Measurements from ENCODE around the gene FLAD1. TPM values are rescaled to one million over a fixed set of nuclear protein-coding genes. Genes with fewer than 3 reads are reported as not detected.

FLAD1 gene
- total RNA-seq, 1 experiment from 2014 or later: 33.4 TPM

DNA sequence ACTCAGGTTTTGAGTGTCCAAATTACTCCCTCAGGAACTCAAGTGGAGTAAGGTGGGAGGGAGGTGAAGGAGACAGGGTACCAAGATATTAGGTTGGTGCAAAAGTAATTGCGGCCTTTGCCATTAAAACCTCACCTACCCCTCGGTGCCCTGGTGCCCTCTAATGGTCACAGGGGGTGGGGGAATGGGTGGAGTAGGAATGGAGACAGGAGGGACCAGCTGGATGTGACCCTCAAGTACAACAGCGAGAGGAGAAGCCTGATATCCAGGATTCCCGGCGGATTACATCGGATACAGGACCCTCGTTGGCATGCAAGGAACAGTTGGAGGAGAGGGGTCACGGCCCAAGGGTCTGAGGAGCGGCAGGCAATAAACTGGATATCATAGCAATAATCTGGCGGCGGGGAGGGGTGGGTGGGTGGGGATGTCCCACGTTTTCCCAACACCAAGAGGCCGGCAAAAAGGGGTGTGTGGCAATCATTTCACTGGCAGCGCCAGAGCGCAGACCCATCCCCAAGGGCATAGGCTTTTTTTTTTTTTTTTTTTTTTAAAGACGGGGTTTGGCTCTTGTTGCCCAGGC is 15.1 kb downstream of the FLAD1 start:
- no peak for DNase-seq (ENCODE audit: low read depth)
- in situ Hi-C loops (cut with HindIII; ENCODE audit: low pct_unique_long_range_greater_than_20kb, low sequenced_read_pairs): no loop called here

DNA sequence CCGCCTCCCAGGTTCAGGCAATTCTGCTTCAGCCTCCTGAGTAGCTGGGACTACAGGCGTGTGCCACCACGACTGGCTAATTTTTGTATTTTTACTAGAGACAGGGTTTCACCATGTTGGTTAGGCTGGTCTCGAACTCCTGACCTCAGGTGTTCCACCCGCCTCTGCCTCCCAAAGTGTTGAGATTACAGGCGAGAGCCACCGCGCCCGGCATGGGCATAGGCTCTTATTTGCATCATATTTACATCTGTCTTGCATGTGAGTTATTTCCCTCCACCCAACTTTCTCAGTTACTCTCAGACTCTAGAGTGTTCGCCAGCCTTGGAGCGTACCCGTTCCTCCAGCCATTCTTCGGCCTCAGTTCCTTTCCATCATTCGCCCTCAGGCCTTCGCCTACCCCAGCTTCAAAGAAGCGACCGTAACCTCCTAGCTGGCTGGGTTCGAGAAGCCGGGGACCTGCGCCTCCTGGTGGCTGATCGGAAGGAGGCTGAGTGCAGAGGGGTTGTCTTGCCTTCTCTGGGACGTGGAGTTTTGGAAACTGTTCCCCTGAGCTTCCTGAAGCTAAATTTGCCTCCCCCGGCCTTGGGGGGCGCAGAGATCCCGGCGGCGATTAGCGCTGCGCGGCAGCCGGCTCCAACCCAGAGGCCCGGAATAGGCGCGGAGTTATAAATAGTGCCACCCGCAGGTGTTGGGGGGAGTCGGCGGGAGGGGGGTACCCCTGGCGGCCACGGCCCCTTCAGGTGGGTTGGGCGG is 15.8 kb downstream of the FLAD1 start:
- DNase-seq (ENCODE audit: low read depth): no peak
- in situ Hi-C loops (cut with HindIII; ENCODE audit: low pct_unique_long_range_greater_than_20kb, low sequenced_read_pairs): no loop called here

DNA sequence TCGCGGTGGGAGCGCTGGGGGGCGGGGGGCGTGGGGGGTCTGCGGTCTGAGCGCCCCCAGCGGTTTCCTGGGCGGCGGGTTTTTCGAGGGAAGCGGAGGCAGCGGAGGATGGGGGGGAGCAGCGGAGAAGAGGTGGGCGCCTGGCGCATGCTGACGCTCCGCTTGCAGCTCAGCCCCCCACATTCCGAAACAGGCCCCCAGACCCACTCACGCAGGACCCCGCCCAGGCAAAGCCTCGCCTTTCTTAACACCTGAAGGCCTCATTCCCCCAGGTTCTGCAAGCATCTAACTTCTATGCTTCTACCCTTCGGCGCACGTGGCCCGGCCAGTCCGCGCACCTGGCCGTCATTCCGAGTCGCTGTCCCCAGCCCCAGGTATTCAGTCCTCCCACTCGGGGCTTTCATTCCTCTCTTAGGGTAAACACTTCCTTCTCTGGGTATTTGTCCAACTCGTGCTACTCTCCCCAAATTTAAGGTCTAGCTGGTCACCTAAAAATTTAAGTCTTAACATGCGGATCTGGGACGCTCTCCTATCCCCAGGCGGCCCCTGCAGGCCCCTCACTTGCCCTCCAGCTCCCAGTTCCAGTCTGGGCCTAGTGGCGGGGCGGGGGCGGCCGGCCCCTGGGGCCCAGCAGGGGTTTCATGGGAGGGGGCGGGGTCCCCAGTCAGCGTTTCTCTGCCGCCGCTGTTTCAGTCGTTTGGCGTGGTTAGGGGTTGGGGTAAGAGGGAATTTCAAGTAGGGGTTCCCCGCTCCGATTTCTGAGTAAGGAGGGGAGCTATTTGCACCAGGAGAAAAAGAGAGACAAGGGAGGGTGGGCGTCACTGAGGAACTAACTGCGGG is 16.6 kb downstream of the FLAD1 start:
- DNase-seq (ENCODE audit: low read depth): no peak
- in situ Hi-C loops (cut with HindIII; ENCODE audit: low pct_unique_long_range_greater_than_20kb, low sequenced_read_pairs): no loop called here

DNA sequence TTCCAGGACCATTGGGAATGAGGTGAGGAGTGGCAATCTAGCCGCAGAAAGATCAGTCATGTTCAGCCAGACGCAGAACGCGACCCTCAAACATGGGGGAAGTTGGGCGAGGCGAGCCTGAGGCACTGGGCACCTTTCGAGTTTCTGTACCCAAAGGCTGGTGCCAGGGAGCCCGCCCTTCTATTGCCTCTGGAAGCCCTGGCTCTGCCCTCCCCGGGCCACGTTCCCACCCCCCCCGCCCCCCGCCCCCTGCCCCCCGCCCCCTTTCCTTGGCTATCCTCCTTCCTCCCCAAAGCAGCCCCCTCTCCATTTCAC is 17.2 kb downstream of the FLAD1 start:
- in situ Hi-C loops (cut with HindIII; ENCODE audit: low pct_unique_long_range_greater_than_20kb, low sequenced_read_pairs): no loop called here
- DNase-seq (ENCODE audit: low read depth): no peak

DNA sequence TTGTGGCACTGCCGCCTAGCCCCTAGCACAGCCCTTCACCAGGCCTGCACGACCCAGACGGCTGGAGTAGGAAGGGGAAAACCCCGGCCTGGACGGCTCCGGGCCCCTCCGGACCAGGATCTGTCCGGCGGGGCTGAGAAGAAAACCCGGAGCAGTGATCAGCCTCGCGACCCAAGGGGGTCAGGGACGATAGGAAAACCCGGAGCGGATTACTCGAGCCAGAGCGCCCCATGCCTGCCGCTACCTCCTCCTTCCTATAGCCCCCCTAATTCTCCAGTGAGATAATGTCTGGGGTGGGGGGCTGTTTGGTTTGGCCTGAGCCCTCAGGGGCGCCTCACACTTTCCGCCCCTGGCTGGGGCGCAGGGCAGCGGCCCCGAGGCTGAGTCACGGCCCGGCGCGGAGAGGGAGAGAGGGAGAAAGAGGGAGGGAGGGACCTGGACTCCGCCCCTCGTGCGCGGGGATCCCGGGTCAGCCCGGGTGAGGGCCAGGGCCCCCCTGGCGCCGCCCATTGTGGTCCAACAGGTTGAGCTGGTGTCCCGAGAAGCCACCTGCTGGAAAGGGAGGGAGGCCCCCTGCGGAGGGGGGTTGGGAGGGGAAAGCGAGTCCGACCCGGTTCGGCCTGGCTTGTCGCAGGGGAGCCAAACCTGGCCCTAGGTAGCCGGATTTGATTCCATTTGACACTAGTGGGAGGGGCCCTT is 17.7 kb downstream of the FLAD1 start:
- in situ Hi-C loops (cut with HindIII; ENCODE audit: low pct_unique_long_range_greater_than_20kb, low sequenced_read_pairs): no loop called here
- DNase-seq (ENCODE audit: low read depth): peak; percentile 94

DNA sequence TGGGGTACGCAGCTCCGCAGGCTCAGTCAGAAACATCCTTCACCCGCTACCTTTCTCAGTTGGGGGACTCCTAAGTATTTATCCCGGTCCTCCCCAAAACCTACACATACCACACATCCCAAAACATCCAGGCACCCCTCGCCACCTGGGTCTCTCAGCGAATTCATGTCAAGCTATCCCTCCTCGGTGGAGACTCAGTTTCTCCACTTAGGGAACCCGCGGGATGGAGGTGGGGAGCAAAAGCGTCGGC is 18.2 kb downstream of the FLAD1 start:
- in situ Hi-C loops (cut with HindIII; ENCODE audit: low pct_unique_long_range_greater_than_20kb, low sequenced_read_pairs): no loop called here
- no peak for DNase-seq (ENCODE audit: low read depth)

DNA sequence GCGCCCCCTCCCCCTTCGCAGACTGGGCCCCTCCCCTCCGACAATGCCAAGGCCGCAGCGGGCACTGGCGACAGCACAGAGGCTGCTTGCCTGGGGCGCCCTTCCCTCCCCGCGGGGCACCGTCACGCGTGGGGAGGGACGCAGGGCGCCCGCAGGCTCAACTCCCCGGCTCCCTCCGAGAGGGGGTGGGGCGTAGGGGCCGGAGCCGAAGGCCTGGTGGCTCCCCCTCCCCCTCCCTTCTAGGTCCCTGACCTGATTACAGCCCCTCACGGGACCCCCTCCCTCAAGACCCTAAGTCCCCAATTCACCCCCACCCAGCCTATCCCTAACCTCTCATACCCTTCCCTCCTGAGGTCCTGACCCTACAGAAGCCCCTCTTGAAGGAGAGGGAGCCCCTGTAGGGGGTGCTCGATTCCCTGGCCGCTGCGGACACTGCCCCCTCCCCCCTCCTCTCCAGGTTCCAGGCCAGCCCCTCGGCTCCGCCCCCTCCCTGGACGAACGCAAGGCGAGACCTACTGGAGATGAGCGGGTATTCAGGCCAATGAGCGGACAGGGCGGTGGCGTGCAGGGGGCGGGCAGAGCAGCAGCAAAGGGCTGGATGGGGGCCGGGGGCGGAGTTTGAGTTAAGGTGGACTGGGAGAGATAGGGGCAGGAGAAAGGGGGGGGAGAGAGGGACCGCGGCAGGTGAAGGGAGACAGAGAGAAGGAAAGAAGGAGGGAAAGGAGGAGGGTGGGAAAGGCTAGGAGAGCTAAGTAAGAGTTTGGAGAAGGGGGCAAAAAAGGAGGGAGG is 18.7 kb downstream of the FLAD1 start:
- peak; percentile 93 for DNase-seq (ENCODE audit: low read depth)
- in situ Hi-C loops (cut with HindIII; ENCODE audit: low pct_unique_long_range_greater_than_20kb, low sequenced_read_pairs): no loop called here

DNA sequence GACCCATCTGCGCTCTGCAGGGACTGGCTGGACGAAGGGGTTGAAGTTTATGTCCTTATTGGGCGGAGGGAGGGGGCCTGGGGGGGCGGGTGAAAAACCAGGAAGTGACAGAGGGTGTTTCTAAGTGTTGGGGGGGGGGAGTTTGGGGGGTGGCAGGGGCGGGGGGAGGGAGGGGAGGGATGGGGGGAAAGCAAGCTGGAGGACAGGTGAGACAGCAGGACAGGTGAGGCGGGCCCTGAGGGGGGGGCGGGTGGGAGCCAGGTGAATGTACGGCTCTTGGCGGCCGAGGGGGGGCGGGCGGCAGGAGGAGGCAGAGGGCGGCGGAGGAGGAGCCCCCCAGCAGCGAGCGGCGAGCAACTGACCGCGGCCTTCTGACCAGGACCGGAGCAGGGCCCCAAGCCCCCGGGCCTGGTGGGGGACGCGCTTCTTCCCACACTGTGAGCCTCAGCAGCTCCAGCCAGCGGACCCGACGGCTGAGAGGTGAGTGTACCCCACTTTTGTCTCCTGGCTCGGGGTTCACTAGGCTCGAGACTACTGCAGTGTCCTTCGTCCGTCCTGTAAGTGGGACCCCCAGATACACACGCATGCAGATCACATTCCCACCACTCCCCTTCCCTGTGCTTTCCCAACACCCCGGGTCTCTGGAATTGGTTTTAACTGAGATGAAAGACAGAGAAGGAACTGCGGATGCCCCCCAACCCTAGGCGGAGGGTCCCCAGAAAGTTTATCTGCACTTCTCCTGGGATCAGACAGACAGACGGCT is 19.5 kb downstream of the FLAD1 start, which contains the start of gene ZBTB7B:
ZBTB7B (plus strand) TSS at position 339 of the 763 bp plus-strand sequence. CDS start 11,859 bp downstream, outside the sequence.
- in situ Hi-C loops (cut with HindIII; ENCODE audit: low pct_unique_long_range_greater_than_20kb, low sequenced_read_pairs): no loop called here

DNA sequence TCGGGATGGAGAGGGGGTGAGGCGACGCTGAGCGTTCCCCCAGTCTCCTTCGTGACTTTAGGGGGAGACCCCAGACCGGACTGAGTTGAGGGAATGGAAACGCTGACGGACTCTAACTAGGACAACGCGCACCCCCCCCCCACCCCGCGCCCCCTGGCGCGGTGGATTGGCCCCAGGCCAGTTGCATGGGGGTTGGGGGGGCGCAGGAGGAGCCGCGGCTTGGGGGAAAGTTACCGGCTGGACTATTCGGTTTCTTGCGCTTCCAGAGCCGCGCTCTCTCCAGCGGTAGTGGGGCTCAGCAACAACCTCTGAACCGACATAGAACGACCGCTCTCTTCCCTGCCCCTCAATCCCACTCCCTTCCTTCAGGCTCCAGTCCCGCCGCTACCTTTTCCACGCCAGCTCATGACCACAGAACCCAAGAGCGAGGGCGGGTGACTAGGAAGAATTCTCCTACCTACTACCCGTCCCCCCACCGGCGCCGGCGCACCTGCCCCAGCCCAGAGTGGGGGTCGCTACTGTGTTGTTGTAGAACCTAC is 20.2 kb downstream of the FLAD1 start:
- peak; percentile 27 for DNase-seq (ENCODE audit: low read depth)
- in situ Hi-C loops (cut with HindIII; ENCODE audit: low pct_unique_long_range_greater_than_20kb, low sequenced_read_pairs): no loop called here

More for the DNA sequence above, 19.5 kb downstream of the FLAD1 start, which contains the start of gene ZBTB7B:
- DNase-seq (ENCODE audit: low read depth): peak; percentile 32

DNA sequence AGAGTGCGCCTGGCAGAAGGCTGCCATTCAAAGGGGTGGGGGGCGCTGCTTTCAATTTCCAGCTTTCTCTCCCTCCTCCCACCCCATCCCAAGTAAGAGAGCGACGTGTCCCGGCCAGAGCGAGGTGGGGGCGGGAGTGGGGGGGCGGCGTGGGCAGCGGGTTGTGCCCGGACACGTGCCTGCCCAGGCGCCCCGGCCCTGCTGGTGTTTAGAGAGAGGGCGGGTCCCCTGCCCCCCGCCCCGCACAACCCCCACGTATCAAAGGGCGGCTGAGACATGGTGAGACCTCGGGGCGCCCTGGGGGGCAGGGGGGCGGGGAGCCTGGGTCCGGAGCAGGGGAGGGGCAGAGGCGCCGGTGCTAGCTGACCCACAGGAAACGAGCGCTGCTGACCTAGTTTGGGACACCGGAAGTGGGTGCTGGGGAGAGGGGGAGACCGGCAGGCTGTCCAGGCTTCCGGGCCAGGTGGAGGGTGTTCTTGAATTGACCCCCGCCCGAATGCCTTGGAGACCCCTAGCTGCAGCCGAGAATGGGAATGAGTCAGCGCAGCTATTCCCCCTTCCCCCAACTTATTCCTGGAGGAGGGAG is 20.7 kb downstream of the FLAD1 start:
- in situ Hi-C loops (cut with HindIII; ENCODE audit: low pct_unique_long_range_greater_than_20kb, low sequenced_read_pairs): no loop called here
- peak; percentile 26 for DNase-seq (ENCODE audit: low read depth)

DNA sequence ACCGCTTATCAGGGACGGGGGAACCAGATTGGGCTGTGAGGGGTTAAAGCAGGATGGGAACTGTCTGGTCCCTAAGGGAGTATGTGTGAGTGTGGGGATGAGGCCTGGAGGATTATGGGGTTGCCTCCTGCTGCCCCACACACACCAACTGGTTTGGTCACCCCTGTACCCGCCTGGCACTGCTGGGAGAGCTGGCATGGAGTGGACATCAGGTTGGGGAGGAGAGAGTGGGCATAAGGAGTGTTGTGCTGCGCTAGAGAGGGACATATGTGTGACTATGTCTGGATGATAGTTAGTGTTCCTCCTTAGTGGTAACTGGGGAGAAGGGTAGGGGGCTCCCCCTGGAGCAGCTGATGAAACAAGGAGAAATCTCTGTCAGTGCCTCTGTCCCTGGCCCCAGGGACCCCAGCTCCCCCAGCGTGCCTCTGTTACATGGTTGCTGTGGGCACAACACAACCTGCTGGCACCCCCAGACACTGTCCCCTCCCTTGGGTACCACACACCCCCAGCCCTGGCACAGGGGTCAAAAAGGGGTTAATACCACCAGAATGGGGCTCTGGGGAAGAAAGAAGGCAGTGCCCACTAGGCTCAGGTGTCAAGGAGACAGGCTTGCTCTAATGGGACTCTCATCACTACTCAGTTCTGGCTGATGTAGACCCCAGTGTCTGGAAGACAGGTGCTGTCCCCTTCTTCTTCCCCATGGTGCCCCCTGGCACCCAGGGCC is 21.4 kb downstream of the FLAD1 start:
- DNase-seq (ENCODE audit: low read depth): no peak
- in situ Hi-C loops (cut with HindIII; ENCODE audit: low pct_unique_long_range_greater_than_20kb, low sequenced_read_pairs): no loop called here

DNA sequence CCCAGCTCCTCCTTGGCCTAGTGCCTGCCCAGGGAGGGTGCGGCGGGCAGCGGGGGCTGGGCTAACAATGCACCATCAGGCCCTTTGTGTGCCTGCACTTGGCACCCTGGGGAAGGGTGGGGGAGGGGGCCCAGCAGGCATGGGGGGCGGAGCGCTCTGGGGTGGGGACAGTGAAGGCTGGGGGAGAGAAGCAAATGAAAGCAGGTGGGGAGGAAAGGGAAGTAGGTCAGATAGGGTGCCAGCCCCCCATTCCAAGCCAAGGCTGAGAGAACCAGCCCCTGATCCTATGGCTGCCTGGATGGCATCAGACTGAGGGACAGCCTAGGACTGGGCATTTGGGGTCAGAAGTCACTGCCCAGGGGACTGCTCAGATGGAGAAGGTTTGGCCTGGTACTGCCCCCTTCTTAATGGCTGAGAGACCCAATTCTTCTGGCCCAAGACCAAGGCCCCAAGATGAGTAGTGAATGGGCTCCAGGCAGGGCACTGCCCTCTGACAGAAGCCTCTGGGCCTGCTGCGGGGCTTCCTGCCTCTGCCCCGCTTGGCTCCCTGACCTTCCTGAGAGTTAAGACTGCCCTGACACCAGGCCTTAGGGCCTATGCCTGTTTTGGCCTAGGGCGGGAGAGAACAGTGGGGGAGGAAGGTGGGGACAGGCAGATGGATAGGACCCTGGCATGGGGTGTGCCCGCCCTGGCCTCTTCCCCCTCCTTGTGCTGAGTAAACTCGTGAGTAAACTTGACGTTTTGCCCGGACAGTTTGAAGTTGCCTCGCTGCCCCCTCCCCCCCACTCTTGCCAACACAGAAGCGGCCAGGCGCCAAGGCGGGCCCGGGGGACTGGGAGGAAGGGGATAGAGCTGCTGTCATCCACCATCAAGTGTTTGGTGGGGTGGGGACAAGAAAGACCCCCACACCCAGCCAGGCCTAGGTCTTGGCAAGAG is 22.2 kb downstream of the FLAD1 start:
- in situ Hi-C loops (cut with HindIII; ENCODE audit: low pct_unique_long_range_greater_than_20kb, low sequenced_read_pairs): no loop called here
- DNase-seq (ENCODE audit: low read depth): no peak

DNA sequence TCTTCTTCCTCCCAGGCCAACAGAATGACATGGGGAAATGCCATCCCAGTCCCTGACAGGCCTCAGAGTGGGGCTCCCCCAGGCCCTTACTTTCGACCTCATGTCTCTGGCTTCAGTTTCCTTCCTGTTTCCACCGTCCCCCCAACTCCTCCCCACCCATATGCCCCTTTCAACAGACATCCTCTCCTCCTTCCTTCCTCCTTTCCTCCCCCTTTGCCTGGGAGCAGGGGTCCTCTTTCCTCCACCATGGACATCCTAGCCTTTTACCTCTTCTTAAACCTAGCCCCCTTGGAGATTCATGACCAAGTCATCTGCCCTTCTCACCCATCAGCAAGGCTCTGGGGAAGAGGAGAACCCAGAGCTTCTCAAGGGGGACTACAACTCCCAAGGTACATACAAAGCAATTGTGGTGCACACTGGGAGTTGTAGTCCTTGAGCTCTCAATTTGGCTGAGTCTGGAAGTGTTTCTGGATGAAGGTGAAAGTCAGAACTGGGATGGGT is 23.5 kb downstream of the FLAD1 start:
- in situ Hi-C loops (cut with HindIII; ENCODE audit: low pct_unique_long_range_greater_than_20kb, low sequenced_read_pairs): no loop called here
- no peak for DNase-seq (ENCODE audit: low read depth)

DNA sequence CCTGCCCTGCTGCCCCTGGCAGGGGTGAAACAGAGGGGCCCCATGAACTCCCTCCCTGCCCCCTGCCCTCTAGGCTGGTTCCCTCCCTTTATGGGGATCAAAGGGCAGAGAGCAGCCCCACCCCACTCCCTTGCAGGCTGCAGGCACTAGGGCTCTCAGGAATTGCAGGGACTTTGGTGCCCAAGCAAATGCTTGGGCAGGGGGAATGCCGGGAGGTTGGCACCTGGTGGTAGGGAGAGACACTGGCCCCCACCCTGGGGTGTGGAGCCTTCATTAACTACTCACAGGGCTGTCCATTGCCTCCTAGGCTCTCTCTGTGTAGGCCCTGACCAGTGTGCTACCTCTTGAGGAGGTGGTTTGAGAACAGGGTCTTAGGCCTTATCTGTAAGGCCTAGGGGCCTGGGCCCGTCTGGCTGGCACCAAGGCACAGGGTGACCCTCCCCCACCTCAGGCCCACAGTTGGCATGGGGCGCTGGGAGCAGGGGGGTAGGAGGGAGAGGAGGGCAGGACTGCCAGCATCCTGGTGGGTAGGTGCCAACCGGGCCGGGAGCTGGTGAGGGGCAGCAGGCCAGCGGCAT is 24.2 kb downstream of the FLAD1 start:
- DNase-seq (ENCODE audit: low read depth): no peak
- in situ Hi-C loops (cut with HindIII; ENCODE audit: low pct_unique_long_range_greater_than_20kb, low sequenced_read_pairs): no loop called here
